ENCODE measurements around the gene THUMPD1.
"Not testable (repeated sequence)": the region's sequence is repeated elsewhere in the genome, so short reads cannot be mapped to it uniquely, and the experiment has no call there.

The THUMPD1 gene

GRCh38 chr16:20705972-20706371, 35.6 kb downstream of the THUMPD1 start:
- H3K27me3 ChIP-seq (ENCODE audit: insufficient read depth, low read length); H3K4me1 ChIP-seq (ENCODE audit: insufficient read depth, low read length); H3K9me3 ChIP-seq (ENCODE audit: low read length); H2AFZ ChIP-seq (ENCODE audit: low read depth, low read length); H3K36me3 ChIP-seq (ENCODE audit: insufficient read depth, low read length); H3K4me3 ChIP-seq (ENCODE audit: low read length): not testable (repeated sequence)

- Histone ChIP-seq H3K4me1 (ENCODE audit: insufficient read depth, low read length) (no peaks in the 10 kb centered on the region), H3K36me3 (ENCODE audit: insufficient read depth, low read length) (no peaks in the 10 kb centered on the region), H3K27me3 (ENCODE audit: insufficient read depth, low read length) (no peaks in the 10 kb centered on the region), H3K9me3 (ENCODE audit: low read length) (no peaks in the 10 kb centered on the region), H2AFZ (ENCODE audit: low read depth, low read length) (no peak overlapping the region), H3K4me3 (ENCODE audit: low read length) (no peak overlapping the region)
Observed at GRCh38 chr16:20704281-20704680, 37.3 kb downstream of the THUMPD1 start.

GRCh38 chr16:20701692-20702091, 39.9 kb downstream of the THUMPD1 start:
- H3K4me3 ChIP-seq (ENCODE audit: low read length); H3K27me3 ChIP-seq (ENCODE audit: insufficient read depth, low read length); H3K4me1 ChIP-seq (ENCODE audit: insufficient read depth, low read length); H2AFZ ChIP-seq (ENCODE audit: low read depth, low read length); H3K36me3 ChIP-seq (ENCODE audit: insufficient read depth, low read length); H3K9me3 ChIP-seq (ENCODE audit: low read length): not testable (repeated sequence)

- peaks cover 3% of the 10 kb centered on the region for H3K27me3 ChIP-seq (ENCODE audit: insufficient read depth, low read length)
- no peaks in the 10 kb centered on the region for H3K36me3 ChIP-seq (ENCODE audit: insufficient read depth, low read length)
- no peaks in the 10 kb centered on the region for H3K9me3 ChIP-seq (ENCODE audit: low read length)
- no peak overlapping the region for H3K4me3 ChIP-seq (ENCODE audit: low read length)
- H2AFZ ChIP-seq (ENCODE audit: low read depth, low read length): no peak overlapping the region
- H3K4me1 ChIP-seq (ENCODE audit: insufficient read depth, low read length): no peaks in the 10 kb centered on the region
Observed at GRCh38 chr16:20696618-20697017, 45.0 kb downstream of the THUMPD1 start.

GRCh38 chr16:20695024-20695423, 46.6 kb downstream of the THUMPD1 start:
- H3K9me3 ChIP-seq (ENCODE audit: low read length): no peaks in the 10 kb centered on the region
- no peaks in the 10 kb centered on the region for H3K4me1 ChIP-seq (ENCODE audit: insufficient read depth, low read length)
- H3K36me3 ChIP-seq (ENCODE audit: insufficient read depth, low read length): no peaks in the 10 kb centered on the region
- H2AFZ ChIP-seq (ENCODE audit: low read depth, low read length): no peak overlapping the region
- H3K27me3 ChIP-seq (ENCODE audit: insufficient read depth, low read length): peaks cover 3% of the 10 kb centered on the region
- no peak overlapping the region for H3K4me3 ChIP-seq (ENCODE audit: low read length)

GRCh38 chr16:20694096-20694495, 47.5 kb downstream of the THUMPD1 start:
- H3K27me3 ChIP-seq (ENCODE audit: insufficient read depth, low read length); H3K4me3 ChIP-seq (ENCODE audit: low read length); H3K36me3 ChIP-seq (ENCODE audit: insufficient read depth, low read length); H3K9me3 ChIP-seq (ENCODE audit: low read length); H3K4me1 ChIP-seq (ENCODE audit: insufficient read depth, low read length); H2AFZ ChIP-seq (ENCODE audit: low read depth, low read length): not testable (repeated sequence)

GRCh38 chr16:20689668-20690067, 52.0 kb downstream of the THUMPD1 start:
- H3K4me3 ChIP-seq (ENCODE audit: low read length): no peak overlapping the region
- no peaks in the 10 kb centered on the region for H3K9me3 ChIP-seq (ENCODE audit: low read length)
- no peaks in the 10 kb centered on the region for H3K27me3 ChIP-seq (ENCODE audit: insufficient read depth, low read length)
- no peak overlapping the region for H2AFZ ChIP-seq (ENCODE audit: low read depth, low read length)
- H3K4me1 ChIP-seq (ENCODE audit: insufficient read depth, low read length): no peaks in the 10 kb centered on the region
- H3K36me3 ChIP-seq (ENCODE audit: insufficient read depth, low read length): no peaks in the 10 kb centered on the region

GRCh38 chr16:20683812-20684211, 57.8 kb downstream of the THUMPD1 start:
- H3K9me3 ChIP-seq (ENCODE audit: low read length): no peaks in the 10 kb centered on the region
- no peaks in the 10 kb centered on the region for H3K36me3 ChIP-seq (ENCODE audit: insufficient read depth, low read length)
- peaks cover 3% of the 10 kb centered on the region for H3K27me3 ChIP-seq (ENCODE audit: insufficient read depth, low read length)
- H2AFZ ChIP-seq (ENCODE audit: low read depth, low read length): no peak overlapping the region
- no peaks in the 10 kb centered on the region for H3K4me1 ChIP-seq (ENCODE audit: insufficient read depth, low read length)
- no peak overlapping the region for H3K4me3 ChIP-seq (ENCODE audit: low read length)

Measured in neuron (in vitro differentiated cells).